ENCODE results near the gene LIG1. TPM values are rescaled to one million over a fixed set of nuclear protein-coding genes. Genes with fewer than 3 reads are reported as not detected.
"Not testable (repeated sequence)": the region's sequence is repeated elsewhere in the genome, so short reads cannot be mapped to it uniquely, and the experiment has no call there.

Gene LIG1
- total and polyA plus RNA-seq, 10 donors: 26.5 to 68.4 (median 36.5) TPM

DNA sequence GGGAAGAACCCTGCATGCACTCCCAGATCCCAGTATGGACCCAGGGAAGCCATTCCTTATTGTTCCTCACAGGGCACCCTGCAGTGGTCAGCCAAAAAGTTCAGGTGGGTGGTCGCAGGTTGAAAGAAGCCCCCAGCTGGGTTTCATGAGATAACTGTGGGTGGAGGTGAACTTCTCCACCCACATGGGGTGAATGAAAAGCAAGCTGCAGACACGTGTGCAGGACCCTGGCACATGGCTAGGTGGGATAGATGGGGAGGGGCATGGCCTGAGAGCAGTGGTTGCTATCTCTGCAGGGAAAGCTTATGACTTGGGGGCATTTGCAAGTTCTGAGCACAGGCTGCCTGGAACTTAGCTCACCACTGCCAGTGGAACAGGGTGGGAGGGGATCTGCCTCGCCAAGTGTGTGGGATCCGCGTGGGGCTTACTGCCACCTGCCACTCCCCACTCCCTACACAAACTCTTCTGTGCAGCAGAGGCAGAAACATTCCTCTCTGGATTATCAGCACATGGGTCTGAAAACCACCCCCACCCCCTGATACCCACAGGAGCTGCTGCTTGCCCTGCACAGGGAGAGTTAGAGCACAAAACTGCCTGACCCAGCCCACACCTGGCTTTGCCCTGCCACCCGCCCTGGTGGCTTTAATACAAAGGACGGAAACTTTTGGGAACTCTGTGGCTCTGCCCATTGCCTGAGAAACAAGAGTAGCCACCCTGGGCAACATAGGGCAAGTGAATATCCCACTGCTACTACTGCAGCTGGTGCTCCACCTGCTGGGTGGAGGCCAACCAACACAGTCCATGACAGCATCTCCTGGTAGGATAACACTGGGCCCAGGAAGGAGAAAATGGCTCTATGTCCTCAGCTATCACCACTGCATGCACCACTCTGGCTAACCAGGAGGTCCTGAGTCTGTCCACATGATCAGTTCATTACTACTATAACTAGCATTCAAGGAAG lies 84.0 kb downstream of the LIG1 start:
- peak; percentile 7 for DNase-seq
- intact Hi-C loops (cut with DNase I; ENCODE audit: low total_unique reads): no loop called here
- Histone ChIP-seq H3K4me3 (no peak overlapping the region), H3K4me1 (no peaks in the 10 kb centered on the region), H3K27ac (no peak overlapping the region), H3K9me3 (no peaks in the 10 kb centered on the region), H3K36me3 (no peaks in the 10 kb centered on the region), H3K27me3 (replicated peaks in 1 of 7) (peaks cover 0 to 6% (median 0%) of the 10 kb centered on the region in 7 donors)
- 88 to 91% (median 89%) methylated on average over 6 to 7 of the region's 7 CpGs for WGBS, 5 donors
- TF ChIP-seq POLR2A (IDR thresholded peaks at IDR 0.05) (no peak), POLR2AphosphoS5 (IDR thresholded peaks at IDR 0.05) (no peak)
- TF ChIP-seq, protein P1, sequence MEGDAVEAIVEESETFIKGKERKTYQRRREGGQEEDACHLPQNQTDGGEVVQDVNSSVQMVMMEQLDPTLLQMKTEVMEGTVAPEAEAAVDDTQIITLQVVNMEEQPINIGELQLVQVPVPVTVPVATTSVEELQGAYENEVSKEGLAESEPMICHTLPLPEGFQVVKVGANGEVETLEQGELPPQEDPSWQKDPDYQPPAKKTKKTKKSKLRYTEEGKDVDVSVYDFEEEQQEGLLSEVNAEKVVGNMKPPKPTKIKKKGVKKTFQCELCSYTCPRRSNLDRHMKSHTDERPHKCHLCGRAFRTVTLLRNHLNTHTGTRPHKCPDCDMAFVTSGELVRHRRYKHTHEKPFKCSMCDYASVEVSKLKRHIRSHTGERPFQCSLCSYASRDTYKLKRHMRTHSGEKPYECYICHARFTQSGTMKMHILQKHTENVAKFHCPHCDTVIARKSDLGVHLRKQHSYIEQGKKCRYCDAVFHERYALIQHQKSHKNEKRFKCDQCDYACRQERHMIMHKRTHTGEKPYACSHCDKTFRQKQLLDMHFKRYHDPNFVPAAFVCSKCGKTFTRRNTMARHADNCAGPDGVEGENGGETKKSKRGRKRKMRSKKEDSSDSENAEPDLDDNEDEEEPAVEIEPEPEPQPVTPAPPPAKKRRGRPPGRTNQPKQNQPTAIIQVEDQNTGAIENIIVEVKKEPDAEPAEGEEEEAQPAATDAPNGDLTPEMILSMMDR (IDR thresholded peaks at IDR 0.05 in 8 of 11, conservative IDR thresholded peaks at IDR 0.05 in 3 of 11): no peak

- WGBS, 5 donors: 50 to 66% (median 60%) methylated on average over 3 of the region's 3 CpGs
- intact Hi-C loops (cut with DNase I; ENCODE audit: low total_unique reads): no loop called here
Measured at GRCh38 chr19:48085076-48085475, 85.1 kb downstream of the LIG1 start.

GRCh38 chr19:48081106-48081505 lies 89.0 kb downstream of the LIG1 start:
- DNase-seq: no peak
- Histone ChIP-seq H3K27ac (no peak overlapping the region), H3K9me3 (no peaks in the 10 kb centered on the region), H3K27me3 (replicated peaks in 1 of 7) (peaks cover 0 to 2% (median 0%) of the 10 kb centered on the region in 7 donors), H3K4me3 (no peak overlapping the region), H3K4me1 (no peaks in the 10 kb centered on the region), H3K36me3 (peaks cover 0 to 15% (median 4%) of the 10 kb centered on the region in 6 donors)
- WGBS, 5 donors: 93 to 99% (median 96%) methylated on average over 5 of the region's 5 CpGs
- TF ChIP-seq, protein P1 (IDR thresholded peaks at IDR 0.05 in 8 of 11, conservative IDR thresholded peaks at IDR 0.05 in 3 of 11): no peak
- TF ChIP-seq POLR2A (IDR thresholded peaks at IDR 0.05) (no peak), POLR2AphosphoS5 (IDR thresholded peaks at IDR 0.05) (no peak)
- intact Hi-C loops (cut with DNase I; ENCODE audit: low total_unique reads): no loop called here

More at GRCh38 chr19:48085076-48085475, 85.1 kb downstream of the LIG1 start:
- H3K4me3 ChIP-seq: no peak overlapping the region
- peaks cover 0 to 6% (median 0%) of the 10 kb centered on the region in 7 donors for H3K27me3 ChIP-seq (replicated peaks in 1 of 7)
- no peak overlapping the region for H3K27ac ChIP-seq
- no peaks in the 10 kb centered on the region for H3K36me3 ChIP-seq
- TF ChIP-seq, protein P1 (IDR thresholded peaks at IDR 0.05 in 8 of 11, conservative IDR thresholded peaks at IDR 0.05 in 3 of 11): no peak
- TF ChIP-seq POLR2A (IDR thresholded peaks at IDR 0.05): no peak
- no peak for TF ChIP-seq POLR2AphosphoS5 (IDR thresholded peaks at IDR 0.05)
- no peaks in the 10 kb centered on the region for H3K9me3 ChIP-seq
- peak; percentile 43 for DNase-seq
- no peaks in the 10 kb centered on the region for H3K4me1 ChIP-seq

- peaks cover 0 to 49% (median 32%) of the 10 kb centered on the region in 6 donors for H3K36me3 ChIP-seq
- H3K4me1 ChIP-seq; H3K27me3 ChIP-seq (replicated peaks in 1 of 7); H3K27ac ChIP-seq; H3K4me3 ChIP-seq; DNase-seq; H3K9me3 ChIP-seq; intact Hi-C loops (cut with DNase I; ENCODE audit: low total_unique reads): not testable (repeated sequence)
- 94 to 98% (median 96%) methylated on average over 3 of the region's 3 CpGs for WGBS, 5 donors
Measured at GRCh38 chr19:48070177-48070769, 99.9 kb downstream of the LIG1 start.
